CD4-positive, alpha-beta T cell treated with Interleukin-2 at 100 ng/mL for 4 hours (primary cell): ENCODE results near the gene CNMD.
"Not testable (repeated sequence)": the region's sequence is repeated elsewhere in the genome, so short reads cannot be mapped to it uniquely, and the experiment has no call there.

Experiments
- DNase-seq: peaks from one replicate; pipeline ENCODE4 v3.0.0-alpha.2; 2020; ENCODE audit warnings: low spot score

The CNMD gene

DNA sequence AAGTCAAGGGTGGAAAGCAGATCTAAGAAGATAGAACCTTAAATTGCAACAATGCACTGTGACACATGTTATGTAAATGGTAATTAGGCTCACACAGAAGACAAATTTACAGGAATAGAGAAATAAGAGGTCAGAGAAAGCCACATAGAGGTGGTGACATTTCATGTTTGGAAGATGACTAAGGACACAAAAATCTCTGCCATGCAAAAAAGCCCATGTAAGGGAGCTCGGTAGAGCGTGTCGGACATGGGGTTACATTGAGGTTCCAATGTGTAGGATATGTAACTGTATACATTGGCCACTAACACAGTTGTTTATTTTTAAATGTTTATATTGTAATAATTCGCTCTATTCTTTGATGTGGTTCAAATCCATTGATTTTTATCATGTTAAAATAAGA is 53.2 kb downstream of the CNMD start:
- no peak for DNase-seq

- DNase-seq, result not testable (repeated sequence)
These were observed 53.8 kb downstream of the CNMD start for GRCh38 chr13:52685806-52686205.

DNA sequence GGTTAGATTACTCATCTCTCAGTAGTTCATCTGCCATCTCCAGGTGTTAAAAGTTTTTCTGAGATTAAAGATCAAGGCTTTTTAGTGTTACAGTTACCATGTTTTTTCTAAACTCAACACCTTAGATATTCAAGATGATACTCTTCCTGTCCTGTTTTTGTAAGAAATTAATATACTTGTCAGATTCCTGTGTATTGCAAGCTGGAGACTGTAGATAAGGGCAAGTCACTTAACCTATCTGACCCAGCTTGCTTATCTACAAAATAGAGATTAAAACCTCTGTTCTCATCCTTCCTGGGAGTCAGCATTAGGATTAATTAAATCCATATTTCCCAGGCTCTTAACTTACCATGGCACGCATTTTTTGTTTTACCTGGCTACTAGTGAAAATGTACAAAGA is 61.8 kb downstream of the CNMD start:
- no peak for DNase-seq

GRCh38 chr13:52673465-52673864 is 66.2 kb downstream of the CNMD start:
- no peak for DNase-seq

DNA sequence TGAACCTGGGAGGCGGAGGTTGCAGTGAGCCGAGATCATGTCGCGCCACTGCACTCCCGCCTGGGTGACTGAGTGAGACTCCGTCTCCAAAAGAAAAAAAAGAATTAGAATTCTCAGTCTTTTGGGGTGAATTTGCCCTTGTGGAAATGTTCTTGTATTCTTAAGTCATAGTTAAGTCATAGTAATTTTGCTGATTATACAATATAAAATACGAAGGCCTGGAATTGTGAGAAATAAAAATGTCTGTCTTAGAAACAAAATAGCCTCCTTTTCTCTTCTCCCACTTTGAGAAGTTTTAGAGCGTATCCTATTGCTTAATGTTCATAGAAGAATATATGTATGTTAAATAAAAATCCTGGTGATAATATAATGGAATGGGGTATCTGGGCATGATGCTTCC is 68.9 kb downstream of the CNMD start:
- no peak for DNase-seq

GRCh38 chr13:52669677-52670076 is 69.9 kb downstream of the CNMD start:
- DNase-seq, result no peak

- peak; percentile 20 for DNase-seq
These were observed 74.3 kb downstream of the CNMD start for GRCh38 chr13:52665325-52665724.

DNA sequence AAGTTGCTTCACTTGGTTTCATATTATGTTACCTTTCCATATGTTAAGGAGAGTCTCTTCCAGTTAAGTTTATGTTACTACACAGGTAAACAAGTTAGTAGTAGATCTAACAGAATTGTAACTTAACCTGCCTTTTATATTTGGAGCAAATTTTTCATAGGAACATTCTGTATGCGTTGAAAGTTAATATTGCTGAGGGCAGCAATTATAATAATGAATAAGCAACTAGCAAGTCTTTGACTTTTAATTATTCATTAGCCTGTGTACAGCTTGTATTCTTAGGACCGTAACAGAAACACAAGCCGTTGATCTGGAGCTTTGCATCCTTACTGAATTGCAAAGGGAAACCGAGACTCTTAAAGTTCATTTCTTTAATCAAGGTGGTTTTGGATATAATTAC is 75.3 kb downstream of the CNMD start:
- no peak for DNase-seq

- no peak for DNase-seq
These were observed 80.3 kb downstream of the CNMD start for GRCh38 chr13:52659340-52659739.
